GM12873 (cell line): ENCODE measurements around the gene FAF1.

Source experiments
- CTCF ChIP-seq: IDR thresholded peaks from 2 replicates; pipeline ENCODE4 v1.5.1; 2012; ENCODE audit warnings: low read depth, mild to moderate bottlenecking, moderate library complexity, low read length, control low read depth; ENCODE audit not compliant: insufficient read depth; ENCODE audit errors: missing control alignments

FAF1 gene

GRCh38 chr1:50857702-50858101 lies 102.4 kb downstream of the FAF1 start:
- no peak for TF ChIP-seq CTCF

- no peak for TF ChIP-seq CTCF
Observed at GRCh38 chr1:50853325-50853724, 106.7 kb downstream of the FAF1 start.

GRCh38 chr1:50852889-50853288 lies 107.2 kb downstream of the FAF1 start:
- no peak for TF ChIP-seq CTCF

- TF ChIP-seq CTCF, result no peak
Observed at GRCh38 chr1:50851466-50851865, 108.6 kb downstream of the FAF1 start.

- TF ChIP-seq CTCF, result no peak
Observed at GRCh38 chr1:50851034-50851433, 109.0 kb downstream of the FAF1 start.

- no peak for TF ChIP-seq CTCF
Observed at GRCh38 chr1:50847303-50847702, 112.8 kb downstream of the FAF1 start.

GRCh38 chr1:50846224-50846839 lies 113.7 kb downstream of the FAF1 start:
- TF ChIP-seq CTCF, result no peak
